ENCODE results near the gene SGTB. TPM values are rescaled to one million over a fixed set of nuclear protein-coding genes. Genes with fewer than 3 reads are reported as not detected.
A peak's percentile ranks its signal among the peaks of the same experiment; 100 is the strongest.
"Not testable (repeated sequence)": the region's sequence is repeated elsewhere in the genome, so short reads cannot be mapped to it uniquely, and the experiment has no call there.

SGTB gene
- total RNA-seq, 4 donors from 2014 or later: 3.8 to 6.3 (median 5.3) TPM

GRCh38 chr5:65623482-65623881 lies 98.4 kb downstream of the SGTB start:
- Histone ChIP-seq H3K9me3 (no peaks in the 10 kb centered on the region), H3K36me3 (peaks cover 2% of the 10 kb centered on the region), H3K27me3 (no peaks in the 10 kb centered on the region), H3K4me3 (peak overlapping the region; percentile 95), H3K4me1 (peaks cover 35% of the 10 kb centered on the region), H3K27ac (peak overlapping the region; percentile 88)
- no peak for DNase-seq (ENCODE audit: low spot score in 2 of 2)
- TF ChIP-seq CTCF (IDR thresholded peaks at IDR 0.05): no peak
- no peak for TF ChIP-seq EP300 (IDR thresholded peaks at IDR 0.05)
- no peak for TF ChIP-seq POLR2AphosphoS5 (IDR thresholded peaks at IDR 0.05)
- TF ChIP-seq POLR2A (IDR thresholded peaks at IDR 0.05): no peak
- WGBS: 8% methylated on average over 9 of the region's 9 CpGs

- not testable (repeated sequence) for H3K27me3 ChIP-seq; H3K27ac ChIP-seq; DNase-seq (ENCODE audit: low spot score in 2 of 2); H3K9me3 ChIP-seq; H3K36me3 ChIP-seq; H3K4me3 ChIP-seq
- peaks cover 35% of the 10 kb centered on the region for H3K4me1 ChIP-seq
- WGBS: 82% methylated on average over 4 of the region's 4 CpGs
Observed at GRCh38 chr5:65621961-65622360, 99.9 kb downstream of the SGTB start.

DNA sequence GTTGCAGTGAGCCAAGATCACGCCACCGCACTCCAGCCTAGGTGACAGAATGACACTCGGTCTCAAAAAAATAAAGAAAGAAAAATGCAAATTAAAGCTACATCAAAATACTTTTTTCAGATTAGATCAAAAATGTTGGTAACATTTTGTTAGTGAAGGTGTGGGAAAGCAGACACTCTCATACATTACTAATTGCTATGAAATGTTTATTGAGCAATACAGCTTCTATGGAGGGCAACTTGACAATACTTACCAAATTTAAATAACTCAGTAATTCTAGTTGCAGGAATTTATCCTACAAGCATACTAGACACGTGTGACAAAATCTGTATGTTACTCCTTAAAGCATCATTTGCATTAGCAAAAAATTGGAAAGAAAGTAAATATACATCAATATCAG lies 101.9 kb downstream of the SGTB start:
- no peak for DNase-seq (ENCODE audit: low spot score in 2 of 2)
- peaks cover 24% of the 10 kb centered on the region for H3K4me1 ChIP-seq
- WGBS: 83% methylated on average over 4 of the region's 4 CpGs
- H3K27ac ChIP-seq: no peak overlapping the region
- no peaks in the 10 kb centered on the region for H3K9me3 ChIP-seq
- H3K36me3 ChIP-seq: peaks cover 12% of the 10 kb centered on the region
- TF ChIP-seq POLR2A (IDR thresholded peaks at IDR 0.05) (no peak), POLR2AphosphoS5 (IDR thresholded peaks at IDR 0.05) (no peak), CTCF (IDR thresholded peaks at IDR 0.05) (no peak), EP300 (IDR thresholded peaks at IDR 0.05) (no peak)
- no peaks in the 10 kb centered on the region for H3K27me3 ChIP-seq
- no peak overlapping the region for H3K4me3 ChIP-seq

Other genes with a start within 250 kb of the SGTB start
- gene ADAMTS6, start 240.2 kb downstream of the SGTB start, total RNA-seq: 1 to 10 TPM in 3 of 4 donors, under 1 TPM in 1; 0.34 to 2.8 (median 2.0) TPM
- gene CENPK, start 158.9 kb downstream of the SGTB start, total RNA-seq: 1 to 10 TPM; 1.2 to 7.9 (median 1.7) TPM
- 100 to 1,000 TPM in 1 of 4 donors, 10 to 100 TPM in 3; 27.0 to 114 (median 40.1) TPM for gene PPWD1, start 158.8 kb downstream of the SGTB start, total RNA-seq
- gene TRIM23, start 97.8 kb downstream of the SGTB start, total RNA-seq: 10 to 100 TPM in 2 of 4 donors, 1 to 10 TPM in 2; 6.7 to 13.5 (median 9.3) TPM
- 1 to 10 TPM; 4.0 to 6.2 (median 4.7) TPM for gene SHLD3, start 97.1 kb downstream of the SGTB start, total RNA-seq
- 10 to 100 TPM in 3 of 4 donors, 1 to 10 TPM in 1; 7.8 to 18.4 (median 14.4) TPM for gene TRAPPC13, start 97.1 kb downstream of the SGTB start, total RNA-seq
- 10 to 100 TPM in 3 of 4 donors, 1 to 10 TPM in 1; 6.4 to 17.9 (median 14.0) TPM for gene NLN, start 96 bp upstream of the SGTB start, total RNA-seq
- 100 to 1,000 TPM in 2 of 4 donors, 10 to 100 TPM in 2; 84.6 to 141 (median 97.3) TPM for gene ERBIN, start 204.5 kb upstream of the SGTB start, total RNA-seq

Data from suprapubic skin (tissue), 4 donors.